DMS 273 treated with DMSO at 0.1 percent for 48 hours (cell line): ENCODE data around the gene PNPLA6.
"Not testable (repeated sequence)": the region's sequence is repeated elsewhere in the genome, so short reads cannot be mapped to it uniquely, and the experiment has no call there.

ENCODE experiments used
- DNase-seq: peaks from one replicate; lab custom pipeline; 2025; lab: John Stamatoyannopoulos, UW

PNPLA6 gene

DNA sequence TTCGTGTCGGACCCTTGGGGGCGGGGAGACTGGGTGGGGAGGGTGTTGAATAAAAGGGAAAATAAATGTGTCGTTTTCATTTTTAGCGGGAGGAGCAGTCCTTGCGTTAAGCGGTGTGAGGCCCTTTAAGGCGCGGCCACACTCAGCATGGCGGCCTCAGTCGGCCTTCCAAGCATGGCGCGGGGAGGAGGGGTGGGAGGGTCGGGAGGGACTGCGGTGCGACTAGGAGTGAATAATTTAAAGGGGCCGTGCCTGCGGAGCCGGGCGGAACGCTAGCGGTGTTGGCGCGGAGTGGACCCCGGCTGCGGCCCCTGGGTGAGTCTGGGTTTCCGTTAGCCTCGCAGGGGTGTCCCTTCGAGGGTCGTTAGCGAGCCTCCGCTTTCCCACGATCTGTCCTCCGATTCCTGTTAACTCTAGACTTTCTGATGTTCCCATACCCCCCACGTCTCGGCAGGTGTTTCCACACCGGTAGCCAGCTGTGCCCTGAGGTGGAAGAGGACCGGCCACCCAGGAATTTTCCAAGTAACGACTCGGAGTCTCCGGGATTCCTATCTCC lies 1.5 kb upstream of the PNPLA6 start:
- DNase-seq, result peak; percentile 40

DNA sequence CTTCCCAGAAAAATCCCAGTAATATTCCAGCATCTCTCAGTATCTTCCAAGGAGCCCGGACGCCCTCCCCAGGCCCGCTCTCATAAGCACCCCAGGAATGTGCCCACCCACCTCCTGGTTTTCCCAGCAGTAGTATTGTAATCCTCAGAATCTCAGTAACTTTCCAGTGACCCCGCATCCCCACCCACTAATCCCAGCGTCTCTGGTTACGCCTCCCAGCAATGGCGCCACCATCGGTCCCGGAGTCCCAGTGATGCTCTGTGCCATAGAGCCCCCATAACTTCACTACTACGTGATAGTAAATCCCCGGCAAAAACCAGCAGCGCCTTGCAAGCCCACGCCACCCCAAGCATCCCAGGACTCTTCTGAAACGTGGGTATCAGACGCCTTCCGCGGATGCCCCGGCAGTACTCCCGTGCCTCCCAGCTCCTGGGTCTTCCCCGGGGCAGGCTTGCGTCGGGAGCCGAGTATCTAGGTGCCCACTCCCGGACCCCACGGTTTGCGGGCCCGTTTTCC lies 928 bp upstream of the PNPLA6 start:
- no peak for DNase-seq

DNA sequence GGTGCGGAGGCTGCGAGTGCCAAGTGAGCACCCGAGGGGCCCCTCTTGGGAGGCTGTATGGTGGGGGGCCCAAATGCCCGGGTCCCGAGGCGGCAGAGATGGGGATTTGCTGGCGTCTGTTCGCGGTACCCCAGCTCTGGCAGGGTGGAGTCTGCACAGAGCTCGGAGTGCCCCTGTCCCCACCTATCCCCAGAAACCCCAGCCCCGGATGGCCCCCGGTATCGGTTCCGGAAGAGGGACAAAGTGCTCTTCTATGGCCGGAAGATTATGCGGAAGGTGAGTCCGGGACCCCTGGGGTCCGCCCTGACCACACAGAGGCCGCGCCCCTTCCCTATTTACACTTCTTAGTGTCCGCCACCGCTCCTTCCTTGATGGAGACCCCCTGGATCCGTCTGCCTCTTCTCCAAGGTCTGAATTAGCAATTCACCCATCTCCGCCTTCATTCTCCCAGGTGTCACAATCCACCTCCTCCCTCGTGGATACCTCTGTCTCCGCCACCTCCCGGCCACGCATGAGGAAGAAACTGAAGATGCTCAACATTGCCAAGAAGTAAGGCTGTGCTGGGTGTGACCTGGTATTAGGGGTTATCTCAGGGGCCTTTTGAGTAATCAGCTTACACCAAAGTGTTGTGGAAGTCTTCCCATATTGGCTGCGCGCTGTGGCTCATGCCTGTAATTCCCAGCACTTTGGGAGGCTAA lies 630 bp downstream of the PNPLA6 start:
- no peak for DNase-seq

DNA sequence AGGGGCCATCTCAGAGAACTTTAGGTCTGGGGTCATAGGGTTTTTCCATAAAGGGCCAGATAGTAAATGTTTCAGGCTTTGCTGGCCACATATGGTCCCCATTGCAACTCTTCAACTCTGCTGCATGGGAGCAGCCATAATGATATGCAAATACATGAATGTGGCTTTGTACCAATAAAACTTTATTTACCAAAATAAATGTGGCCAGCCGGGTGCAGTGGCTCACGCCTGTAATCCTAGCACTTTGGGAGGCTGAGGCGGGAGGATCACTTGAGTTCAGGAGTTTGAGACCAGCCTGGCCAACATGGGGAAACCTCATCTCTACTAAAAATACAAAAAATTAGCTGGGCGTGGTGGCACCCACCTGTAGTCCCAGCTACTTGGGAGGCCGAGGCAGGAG lies 3.5 kb downstream of the PNPLA6 start:
- not testable (repeated sequence) for DNase-seq

DNA sequence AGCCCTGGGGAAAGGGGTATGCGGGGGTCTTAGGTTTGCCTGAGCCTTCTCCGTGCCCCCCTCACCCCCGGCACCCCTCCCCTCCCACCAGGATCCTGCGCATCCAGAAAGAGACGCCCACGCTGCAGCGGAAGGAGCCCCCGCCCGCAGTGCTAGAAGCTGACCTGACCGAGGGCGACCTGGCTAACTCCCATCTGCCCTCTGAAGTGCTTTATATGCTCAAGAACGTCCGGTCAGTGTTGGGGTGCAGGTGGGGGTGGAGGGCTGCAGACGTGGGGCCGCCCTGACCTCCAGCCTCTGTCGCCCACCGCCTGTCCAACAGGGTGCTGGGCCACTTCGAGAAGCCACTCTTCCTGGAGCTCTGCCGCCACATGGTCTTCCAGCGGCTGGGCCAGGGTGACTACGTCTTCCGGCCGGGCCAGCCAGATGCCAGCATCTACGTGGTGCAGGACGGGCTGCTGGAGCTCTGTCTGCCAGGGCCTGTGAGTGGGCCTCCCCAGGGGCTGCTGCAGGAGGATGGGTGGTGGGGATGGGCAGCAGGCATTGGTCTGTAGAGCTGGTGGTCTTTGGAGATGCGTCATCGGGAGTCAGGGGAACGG lies 4.4 kb downstream of the PNPLA6 start:
- DNase-seq, result no peak

DNA sequence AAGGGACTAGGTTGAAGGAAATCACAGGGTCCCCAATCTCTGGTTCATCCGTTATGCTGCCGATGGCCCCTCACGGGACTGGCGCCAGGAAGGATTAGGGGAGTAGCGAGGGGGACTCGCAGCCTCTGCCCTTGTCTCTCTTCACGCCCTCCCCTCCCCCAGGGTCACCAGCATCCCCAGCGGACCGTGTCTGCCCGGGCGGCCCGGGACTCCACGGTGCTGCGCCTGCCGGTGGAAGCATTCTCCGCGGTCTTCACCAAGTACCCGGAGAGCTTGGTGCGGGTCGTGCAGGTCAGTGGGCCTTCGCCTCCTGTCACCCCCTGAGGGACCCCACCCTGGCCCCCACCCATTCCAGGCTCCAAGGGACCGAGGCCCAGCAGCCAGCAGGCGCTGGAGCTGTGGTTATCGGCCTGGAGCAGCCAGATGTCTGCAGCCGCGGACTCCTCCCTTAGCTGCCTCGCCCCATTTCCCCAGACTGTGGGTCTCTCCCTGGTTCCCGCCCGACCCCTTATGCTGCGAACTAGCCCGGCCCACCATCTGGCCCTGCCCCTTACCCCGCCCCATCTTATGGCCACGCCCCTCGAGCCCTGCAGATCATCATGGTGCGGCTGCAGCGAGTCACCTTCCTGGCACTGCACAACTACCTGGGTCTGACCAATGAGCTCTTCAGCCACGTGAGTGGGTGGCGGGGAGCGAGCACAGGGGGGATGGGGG lies 5.4 kb downstream of the PNPLA6 start:
- DNase-seq, result no peak

DNA sequence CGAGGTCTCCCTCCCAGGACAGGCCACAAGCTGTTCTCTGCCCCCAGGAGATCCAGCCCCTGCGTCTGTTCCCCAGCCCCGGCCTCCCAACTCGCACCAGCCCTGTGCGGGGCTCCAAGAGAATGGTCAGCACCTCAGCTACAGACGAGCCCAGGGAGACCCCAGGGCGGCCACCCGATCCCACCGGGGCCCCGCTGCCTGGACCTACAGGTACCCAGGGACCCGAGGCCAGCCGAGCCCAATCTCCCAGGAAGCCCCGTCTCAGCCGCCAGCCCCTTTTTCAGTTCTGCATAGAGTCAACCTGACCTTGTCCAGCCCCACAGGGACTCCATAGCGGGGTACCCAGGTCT lies 5.9 kb downstream of the PNPLA6 start:
- DNase-seq, result no peak

DNA sequence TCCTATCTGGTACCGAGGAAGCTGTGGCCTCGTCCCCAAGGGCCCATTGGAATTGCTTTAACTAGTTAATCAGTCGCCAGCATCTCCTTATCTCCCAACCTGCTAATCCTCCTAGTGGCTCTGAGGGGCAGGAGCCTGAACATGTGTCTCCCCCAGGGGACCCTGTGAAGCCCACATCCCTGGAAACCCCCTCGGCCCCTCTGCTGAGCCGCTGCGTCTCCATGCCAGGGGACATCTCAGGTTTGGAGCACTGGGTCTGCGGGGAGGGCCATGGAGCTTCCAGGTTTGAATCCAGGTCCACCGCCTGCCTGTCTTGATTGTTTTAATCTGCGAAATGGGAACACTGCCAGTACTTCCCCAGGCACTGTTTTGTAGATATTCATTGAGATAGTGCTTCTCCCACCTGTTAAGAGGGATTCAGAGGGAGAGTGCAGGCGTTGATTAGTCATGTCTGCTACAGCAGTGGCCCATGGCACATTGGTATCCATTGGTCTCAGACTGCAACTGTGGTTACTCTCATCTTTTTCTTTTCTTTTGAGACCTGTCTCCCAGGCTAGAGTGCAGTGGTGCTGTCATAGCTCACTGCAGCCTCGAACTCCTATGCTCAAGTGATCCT lies 6.4 kb downstream of the PNPLA6 start:
- DNase-seq, result no peak

DNA sequence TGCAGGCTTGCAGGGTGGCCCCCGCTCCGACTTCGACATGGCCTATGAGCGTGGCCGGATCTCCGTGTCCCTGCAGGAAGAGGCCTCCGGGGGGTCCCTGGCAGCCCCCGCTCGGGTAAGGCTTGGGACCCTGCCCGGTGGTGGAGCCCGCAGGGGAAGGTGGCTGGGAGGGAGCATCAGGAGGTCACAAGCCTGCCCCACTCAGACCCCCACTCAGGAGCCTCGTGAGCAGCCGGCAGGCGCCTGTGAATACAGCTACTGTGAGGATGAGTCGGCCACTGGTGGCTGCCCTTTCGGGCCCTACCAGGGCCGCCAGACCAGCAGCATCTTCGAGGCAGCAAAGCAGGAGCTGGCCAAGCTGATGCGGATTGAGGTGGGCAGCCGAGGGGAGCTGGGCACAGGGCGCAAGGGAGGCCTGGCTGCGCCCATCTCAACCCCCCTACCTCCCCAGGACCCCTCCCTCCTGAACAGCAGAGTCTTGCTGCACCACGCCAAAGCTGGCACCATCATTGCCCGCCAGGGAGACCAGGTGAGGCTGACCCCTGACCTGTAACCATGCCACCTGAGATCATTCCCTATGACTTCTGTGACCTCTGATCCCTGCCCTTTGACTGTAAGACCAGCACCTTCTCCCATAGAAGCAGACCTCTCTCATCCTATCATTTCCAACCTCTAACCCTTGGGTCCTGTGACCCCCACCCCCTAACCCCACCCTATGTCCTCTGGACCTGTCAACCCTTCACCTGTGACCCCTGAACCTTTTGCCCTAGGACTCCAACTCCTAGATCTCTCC lies 7.2 kb downstream of the PNPLA6 start:
- DNase-seq, result no peak

DNA sequence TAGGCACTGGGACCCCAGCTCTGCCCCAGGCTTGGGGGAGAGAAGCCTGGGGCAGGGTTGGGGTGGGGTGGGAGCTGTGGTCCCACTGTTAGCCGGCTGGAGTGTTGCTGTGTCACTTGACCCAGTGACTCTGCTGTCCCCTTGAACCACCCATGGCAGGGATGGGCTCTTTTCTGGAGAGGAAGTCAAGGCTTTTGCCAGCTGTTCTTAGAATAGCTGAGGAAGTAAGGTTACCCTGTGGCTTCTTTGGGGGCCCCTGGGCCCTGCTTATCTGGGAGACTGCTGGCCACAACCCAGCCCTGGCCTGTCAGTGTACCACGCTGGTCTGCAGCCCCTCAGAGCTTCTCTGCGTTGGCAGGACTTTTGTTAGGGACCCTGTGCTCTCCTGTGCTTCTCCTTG lies 9.1 kb downstream of the PNPLA6 start:
- no peak for DNase-seq

DNA sequence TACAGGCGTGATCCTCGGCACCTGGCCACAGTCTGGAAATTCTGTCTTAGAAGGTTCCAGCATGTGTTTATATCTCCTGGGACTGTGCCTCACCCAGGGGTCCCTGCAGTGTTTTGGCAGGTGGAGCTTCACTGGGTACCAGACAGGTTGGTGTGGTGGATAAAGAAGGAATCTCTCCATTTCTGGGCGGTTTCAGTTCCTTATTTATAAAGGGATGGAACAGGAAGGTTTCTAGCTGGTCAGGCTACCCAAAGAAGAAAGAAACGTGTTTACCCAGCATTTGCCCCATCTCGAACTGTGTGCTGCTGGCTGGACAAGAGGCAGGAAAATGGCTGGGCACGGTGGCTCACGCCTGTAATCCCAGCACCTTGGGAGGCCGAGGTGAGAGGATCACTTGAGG lies 9.8 kb downstream of the PNPLA6 start:
- DNase-seq, result no peak

DNA sequence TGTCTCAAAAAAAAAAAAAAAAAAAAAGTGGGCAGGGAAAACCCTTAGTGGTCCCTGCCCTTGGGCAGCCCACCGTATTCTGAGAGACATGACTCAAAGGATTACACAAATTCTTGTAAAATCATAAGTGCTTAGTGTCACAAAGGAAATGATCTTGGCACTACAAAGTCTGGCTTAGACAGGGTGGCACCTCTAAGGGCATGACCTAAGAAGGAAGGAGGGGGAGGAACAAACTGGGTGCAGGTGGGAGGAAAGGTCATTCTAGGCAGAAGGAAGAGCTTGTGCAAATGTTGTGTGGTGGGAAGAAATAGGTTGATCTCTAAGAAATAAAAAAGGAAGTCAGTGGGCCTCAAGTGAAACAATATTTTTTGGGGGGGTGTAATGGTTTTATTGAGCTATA lies 10.4 kb downstream of the PNPLA6 start:
- DNase-seq, result no peak

DNA sequence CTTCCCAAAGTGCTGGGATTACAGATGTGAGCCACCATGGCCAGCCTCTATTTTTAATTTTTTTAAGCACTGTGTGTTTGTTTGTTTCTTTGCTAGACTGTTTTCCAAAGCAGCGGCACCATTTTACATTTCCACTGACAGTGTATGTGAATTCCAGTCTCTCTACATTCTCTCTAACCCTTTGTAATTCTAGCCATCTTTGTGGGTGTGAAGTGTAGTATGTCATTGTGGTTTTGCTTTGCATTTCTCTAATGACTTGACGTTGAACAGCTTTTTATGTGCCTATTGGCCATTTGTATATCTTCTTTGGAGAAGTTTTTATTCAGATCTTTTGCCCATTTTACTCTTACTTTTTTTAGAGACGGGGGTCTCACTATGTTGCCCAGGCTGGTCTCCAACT lies 11.6 kb downstream of the PNPLA6 start:
- DNase-seq, result no peak

DNA sequence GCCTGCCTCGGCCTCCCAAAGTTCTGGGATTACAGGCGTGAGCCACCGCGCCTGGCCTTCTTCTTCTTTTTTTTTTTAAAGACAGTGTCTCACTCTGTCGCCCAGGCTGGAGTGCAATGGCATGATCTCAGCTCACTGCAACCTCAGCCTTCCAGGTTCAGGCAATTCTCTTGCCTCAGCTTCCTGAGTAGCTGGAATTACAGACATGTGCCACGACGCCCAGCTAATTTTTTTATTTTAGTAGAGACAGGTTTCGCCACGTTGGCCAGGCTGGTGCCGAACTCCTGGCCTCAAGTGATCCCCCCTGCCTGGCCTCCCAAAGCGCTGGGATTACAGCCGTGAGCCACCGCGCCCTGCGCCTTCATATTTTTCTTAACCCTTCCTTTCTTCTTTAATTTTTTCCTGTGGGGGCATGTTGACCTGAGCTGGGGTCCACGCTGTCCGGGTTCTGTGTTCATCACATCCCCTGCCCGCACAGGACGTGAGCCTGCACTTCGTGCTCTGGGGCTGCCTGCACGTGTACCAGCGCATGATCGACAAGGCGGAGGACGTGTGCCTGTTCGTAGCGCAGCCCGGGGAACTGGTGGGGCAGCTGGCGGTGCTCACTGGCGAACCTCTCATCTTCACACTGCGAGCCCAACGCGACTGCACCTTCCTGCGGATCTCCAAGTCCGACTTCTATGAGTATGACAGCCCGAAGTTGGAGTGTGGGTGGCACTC lies 14.1 kb downstream of the PNPLA6 start:
- no peak for DNase-seq

DNA sequence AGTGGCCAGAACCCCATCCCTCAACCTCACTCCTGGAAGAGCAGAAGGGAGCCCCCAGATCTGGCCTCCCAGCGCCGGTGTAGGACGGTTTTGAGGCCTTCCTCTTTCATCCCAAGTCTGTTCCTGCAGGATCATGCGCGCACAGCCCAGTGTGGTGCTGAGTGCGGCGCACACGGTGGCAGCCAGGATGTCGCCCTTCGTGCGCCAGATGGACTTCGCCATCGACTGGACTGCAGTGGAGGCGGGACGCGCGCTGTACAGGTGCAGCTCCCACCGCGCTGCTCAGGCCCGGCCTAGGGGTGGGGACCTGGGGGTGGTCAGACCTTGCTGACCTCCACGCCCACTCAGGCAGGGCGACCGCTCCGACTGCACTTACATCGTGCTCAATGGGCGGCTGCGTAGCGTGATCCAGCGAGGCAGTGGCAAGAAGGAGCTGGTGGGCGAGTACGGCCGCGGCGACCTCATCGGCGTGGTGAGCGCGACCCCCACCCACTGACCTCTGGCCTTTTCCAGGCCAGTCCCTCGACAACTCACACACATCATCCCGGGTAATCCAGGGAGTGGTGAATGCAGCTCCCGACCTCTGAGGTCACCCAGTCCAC lies 14.8 kb downstream of the PNPLA6 start:
- no peak for DNase-seq

DNA sequence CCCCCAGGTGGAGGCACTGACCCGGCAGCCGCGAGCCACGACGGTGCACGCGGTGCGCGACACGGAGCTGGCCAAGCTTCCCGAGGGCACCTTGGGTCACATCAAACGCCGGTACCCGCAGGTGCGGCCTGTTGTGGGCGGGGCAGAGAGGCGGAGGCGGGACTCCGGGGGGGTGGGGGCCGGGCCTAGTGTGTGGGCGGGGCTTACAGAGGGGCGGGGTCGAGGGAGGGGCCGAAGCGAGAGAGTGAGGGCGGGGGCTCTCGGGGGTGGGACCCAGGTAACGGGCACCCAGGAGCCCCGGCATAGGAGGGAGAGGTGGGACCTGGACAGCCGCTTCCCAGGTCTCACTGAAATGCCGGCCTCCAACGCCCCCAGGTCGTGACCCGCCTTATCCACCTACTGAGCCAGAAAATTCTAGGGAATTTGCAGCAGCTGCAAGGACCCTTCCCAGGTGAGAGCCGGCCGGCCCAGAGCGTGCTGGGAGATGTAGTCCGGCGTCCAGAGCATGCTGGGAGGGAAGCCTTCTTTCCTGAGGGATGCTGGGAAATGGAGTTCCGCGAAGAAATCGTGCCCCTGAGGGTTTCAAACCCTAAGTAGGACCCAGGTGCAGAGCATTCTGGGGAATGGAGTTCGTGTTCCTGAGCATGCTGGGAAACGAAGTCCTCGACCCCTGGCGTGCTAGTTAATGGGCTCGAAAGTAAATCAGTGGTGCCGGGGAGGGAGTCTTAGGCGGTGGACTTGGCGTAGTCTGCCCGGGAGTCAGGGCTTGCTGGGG lies 15.7 kb downstream of the PNPLA6 start:
- DNase-seq, result no peak

DNA sequence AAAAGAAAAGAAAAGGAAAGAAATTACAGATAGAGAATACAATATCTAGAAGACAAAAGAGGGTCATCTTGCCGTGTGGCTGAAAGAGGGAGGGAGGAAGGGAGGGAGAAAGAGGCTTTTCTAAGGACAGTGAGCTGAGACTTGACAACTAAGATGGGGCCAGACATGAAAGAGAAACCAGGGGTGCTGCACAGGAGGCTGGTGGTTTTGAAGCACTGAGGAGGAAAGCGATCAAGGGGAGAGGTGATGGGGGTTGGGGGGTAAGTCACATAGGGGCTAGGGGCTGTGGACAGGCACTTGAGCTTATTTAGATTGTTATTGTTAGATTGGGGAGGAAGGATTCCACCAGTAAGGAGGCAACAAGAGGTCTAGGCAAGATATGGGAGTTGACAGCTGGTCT lies 17.3 kb downstream of the PNPLA6 start:
- DNase-seq, result no peak

DNA sequence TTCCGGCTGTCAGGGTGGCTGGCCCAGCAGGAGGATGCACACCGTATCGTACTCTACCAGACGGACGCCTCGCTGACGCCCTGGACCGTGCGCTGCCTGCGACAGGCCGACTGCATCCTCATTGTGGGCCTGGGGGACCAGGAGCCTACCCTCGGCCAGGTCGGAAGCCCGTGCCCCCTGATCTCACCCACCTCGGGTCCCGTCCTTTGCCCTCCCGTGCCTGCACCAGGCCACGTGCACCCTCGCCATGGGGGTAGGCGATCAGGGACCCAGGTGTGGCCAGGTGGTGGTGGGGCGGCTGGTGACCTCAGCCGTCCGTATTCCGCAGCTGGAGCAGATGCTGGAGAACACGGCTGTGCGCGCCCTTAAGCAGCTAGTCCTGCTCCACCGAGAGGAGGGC lies 19.0 kb downstream of the PNPLA6 start:
- DNase-seq, result no peak

DNA sequence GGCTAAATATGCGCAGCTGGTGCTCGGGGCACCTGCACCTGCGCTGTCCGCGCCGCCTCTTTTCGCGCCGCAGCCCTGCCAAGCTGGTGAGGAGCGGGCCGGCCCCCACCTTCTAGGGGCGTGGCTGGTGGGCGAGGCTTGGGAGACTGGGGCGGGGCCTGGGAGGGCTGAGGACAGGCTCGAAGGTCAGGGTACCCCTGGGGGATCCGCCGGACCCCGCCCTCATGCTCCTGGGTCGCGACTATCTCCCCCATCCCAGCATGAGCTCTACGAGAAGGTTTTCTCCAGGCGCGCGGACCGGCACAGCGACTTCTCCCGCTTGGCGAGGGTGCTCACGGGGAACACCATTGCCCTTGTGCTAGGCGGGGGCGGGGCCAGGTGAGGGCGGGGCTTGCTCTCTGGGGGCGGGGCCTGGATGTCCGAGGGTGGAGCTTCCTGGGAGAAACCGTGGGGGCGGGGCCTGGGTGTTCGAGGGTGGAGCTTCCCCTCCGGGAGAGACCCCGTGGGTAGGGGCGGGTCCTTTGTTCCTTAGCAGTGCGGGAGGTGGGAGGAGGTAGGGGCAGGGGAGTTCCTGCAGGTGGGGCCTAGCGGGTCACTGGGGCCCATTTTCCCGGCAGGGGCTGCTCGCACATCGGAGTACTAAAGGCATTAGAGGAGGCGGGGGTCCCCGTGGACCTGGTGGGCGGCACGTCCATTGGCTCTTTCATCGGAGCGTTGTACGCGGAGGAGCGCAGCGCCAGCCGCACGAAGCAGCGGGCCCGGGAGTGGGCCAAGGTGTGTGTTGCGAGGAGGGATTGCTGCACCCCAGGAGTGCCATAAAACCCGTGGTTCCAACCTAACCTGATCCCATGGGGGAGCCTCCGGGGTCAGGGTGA lies 19.7 kb downstream of the PNPLA6 start:
- DNase-seq, result no peak
